ENCODE data around the gene GEMIN4.

DNA sequence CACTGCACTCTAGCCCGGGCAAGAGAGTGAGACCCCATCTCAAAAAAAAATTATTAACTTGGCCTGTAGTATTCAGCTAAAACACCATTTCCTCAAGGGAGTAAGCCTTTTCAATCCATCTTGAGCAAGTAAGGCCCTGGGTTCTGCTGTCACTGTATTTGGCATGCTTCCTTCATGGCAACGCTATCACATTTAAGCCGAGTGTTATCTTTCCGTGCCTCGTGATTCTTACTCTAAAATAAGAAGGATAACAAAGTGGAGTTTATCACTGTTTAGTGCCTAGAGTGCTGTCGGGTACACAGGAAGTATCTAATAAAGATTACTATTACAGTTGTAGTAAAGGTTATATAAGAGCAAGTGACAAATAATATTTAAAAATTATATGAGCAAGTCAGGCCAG lies 46.2 kb downstream of the GEMIN4 start:
- TF ChIP-seq, protein P1, sequence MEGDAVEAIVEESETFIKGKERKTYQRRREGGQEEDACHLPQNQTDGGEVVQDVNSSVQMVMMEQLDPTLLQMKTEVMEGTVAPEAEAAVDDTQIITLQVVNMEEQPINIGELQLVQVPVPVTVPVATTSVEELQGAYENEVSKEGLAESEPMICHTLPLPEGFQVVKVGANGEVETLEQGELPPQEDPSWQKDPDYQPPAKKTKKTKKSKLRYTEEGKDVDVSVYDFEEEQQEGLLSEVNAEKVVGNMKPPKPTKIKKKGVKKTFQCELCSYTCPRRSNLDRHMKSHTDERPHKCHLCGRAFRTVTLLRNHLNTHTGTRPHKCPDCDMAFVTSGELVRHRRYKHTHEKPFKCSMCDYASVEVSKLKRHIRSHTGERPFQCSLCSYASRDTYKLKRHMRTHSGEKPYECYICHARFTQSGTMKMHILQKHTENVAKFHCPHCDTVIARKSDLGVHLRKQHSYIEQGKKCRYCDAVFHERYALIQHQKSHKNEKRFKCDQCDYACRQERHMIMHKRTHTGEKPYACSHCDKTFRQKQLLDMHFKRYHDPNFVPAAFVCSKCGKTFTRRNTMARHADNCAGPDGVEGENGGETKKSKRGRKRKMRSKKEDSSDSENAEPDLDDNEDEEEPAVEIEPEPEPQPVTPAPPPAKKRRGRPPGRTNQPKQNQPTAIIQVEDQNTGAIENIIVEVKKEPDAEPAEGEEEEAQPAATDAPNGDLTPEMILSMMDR (IDR thresholded peaks at IDR 0.05; ENCODE audit: low read depth, low read length, poor library complexity, severe bottlenecking), result no peak
- TF ChIP-seq EZH2phosphoT487 (IDR thresholded peaks at IDR 0.05; ENCODE audit: borderline replicate concordance, low read length), result no peak

Measured in DOHH2 (cell line).